HEK293 (cell line): ENCODE measurements around the gene DPH2.

ENCODE experiments used
- GLI2 ChIP-seq: fragments of 450-650 bp; formaldehyde crosslinking; IDR thresholded peaks from 2 replicates; pipeline ENCODE4; 2017; ENCODE audit warnings: missing biosample characterization, missing genetic modification characterization, low read depth, borderline replicate concordance
- PRDM1 ChIP-seq: fragments of 450-650 bp; formaldehyde crosslinking; IDR thresholded peaks from 2 replicates; pipeline ENCODE4; 2016; ENCODE audit warnings: missing biosample characterization, missing genetic modification characterization
- YY1 ChIP-seq: fragments of 450-650 bp; formaldehyde crosslinking; IDR thresholded peaks from 2 replicates; pipeline ENCODE4 v1.5.1; 2018; ENCODE audit warnings: missing biosample characterization, missing genetic modification characterization
- ZNF585B ChIP-seq: fragments of 450-650 bp; formaldehyde crosslinking; IDR thresholded peaks from 2 replicates; pipeline ENCODE4 v1.5.1; 2016; ENCODE audit warnings: missing biosample characterization, missing genetic modification characterization
- ZNF623 ChIP-seq: fragments of 450-650 bp; formaldehyde crosslinking; IDR thresholded peaks from 2 replicates; pipeline ENCODE4 v1.5.1; 2016; ENCODE audit warnings: missing biosample characterization, missing genetic modification characterization
- TF ChIP-seq, protein P1 (sequence below): fragments of 450-650 bp; formaldehyde crosslinking; IDR thresholded peaks from 2 replicates; pipeline ENCODE4 v1.5.1; 2016; ENCODE audit warnings: missing biosample characterization, missing genetic modification characterization

DNA sequence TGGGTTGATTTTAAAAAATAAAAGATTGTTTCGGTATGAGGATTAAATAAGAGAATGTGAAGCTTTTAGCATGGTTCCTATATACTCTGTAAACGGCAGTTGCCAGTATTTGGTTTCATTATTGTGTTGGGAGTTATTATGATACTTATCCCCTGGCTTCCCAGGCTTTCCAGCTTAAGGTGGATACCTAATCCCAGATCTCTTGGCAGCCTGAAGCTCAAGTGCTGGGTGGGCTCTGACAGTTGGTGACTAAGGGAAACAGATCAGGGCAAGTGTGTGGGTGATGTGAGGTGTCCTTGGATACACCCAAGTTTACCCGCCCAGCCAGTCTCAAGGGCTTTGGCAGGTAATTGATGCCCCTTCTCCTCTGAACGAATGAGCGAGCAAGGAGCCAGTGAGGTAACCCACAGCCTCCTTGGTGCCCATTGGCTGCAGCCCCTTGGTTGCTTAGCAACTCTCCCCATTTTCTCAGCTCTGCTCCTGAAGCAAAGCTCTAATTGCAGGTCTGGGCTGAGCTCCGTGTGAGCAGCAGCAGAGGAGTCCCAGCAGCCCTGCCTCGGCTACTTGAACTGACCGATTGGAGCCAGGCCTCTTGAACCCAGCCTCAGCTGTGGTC, 17.0 kb upstream of the DPH2 start:
- TF ChIP-seq PRDM1 (tag by site-specific recombination) (no peak), ZNF585B (tag by site-specific recombination) (no peak), GLI2 (no peak), YY1 (tag by site-specific recombination) (no peak), ZNF623 (tag by site-specific recombination) (no peak)
- TF ChIP-seq, protein P1, sequence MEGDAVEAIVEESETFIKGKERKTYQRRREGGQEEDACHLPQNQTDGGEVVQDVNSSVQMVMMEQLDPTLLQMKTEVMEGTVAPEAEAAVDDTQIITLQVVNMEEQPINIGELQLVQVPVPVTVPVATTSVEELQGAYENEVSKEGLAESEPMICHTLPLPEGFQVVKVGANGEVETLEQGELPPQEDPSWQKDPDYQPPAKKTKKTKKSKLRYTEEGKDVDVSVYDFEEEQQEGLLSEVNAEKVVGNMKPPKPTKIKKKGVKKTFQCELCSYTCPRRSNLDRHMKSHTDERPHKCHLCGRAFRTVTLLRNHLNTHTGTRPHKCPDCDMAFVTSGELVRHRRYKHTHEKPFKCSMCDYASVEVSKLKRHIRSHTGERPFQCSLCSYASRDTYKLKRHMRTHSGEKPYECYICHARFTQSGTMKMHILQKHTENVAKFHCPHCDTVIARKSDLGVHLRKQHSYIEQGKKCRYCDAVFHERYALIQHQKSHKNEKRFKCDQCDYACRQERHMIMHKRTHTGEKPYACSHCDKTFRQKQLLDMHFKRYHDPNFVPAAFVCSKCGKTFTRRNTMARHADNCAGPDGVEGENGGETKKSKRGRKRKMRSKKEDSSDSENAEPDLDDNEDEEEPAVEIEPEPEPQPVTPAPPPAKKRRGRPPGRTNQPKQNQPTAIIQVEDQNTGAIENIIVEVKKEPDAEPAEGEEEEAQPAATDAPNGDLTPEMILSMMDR: no peak
